ENCODE data around the gene GPR31. TPM values are rescaled to one million over a fixed set of nuclear protein-coding genes. Genes with fewer than 3 reads are reported as not detected.

GPR31 gene
- total and polyA plus RNA-seq, 2 of the 4 experiments (the other 2 are of a cell fraction) = not detected

DNA sequence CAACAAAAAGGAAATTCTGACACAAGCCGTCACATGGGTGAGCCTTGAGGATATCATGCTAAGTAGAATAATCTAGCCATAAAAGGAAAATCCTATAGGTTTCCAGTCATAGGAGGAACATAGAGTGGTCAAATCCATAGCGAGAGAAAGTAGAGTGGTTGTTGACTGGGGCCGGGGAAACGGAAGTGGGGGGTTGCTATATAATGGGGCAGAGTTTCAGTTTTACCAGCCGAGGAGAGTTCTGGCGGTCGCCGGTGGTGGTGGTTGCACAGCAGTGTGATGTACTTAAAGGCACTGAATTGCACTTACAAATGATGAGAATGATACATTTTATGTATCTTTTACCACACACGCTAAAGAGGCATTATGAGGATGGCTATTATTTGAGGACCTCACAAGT, 4.9 kb downstream of the GPR31 start:
- Histone ChIP-seq H3K27ac (ENCODE audit: insufficient read depth, low read length) (no peak overlapping the region), H2AFZ (replicated peaks; ENCODE audit: low read length, poor library complexity) (no peak overlapping the region), H3K9me1 (ENCODE audit: insufficient read depth, low read length) (no peaks in the 10 kb centered on the region), H3K23ac (ENCODE audit: low read depth, low read length) (no peak overlapping the region), H3K14ac (replicated peaks; ENCODE audit: low read depth, low read length) (no peak overlapping the region), H4K5ac (ENCODE audit: low read depth, low read length) (no peak overlapping the region), H2BK15ac (ENCODE audit: low read depth, low read length) (no peak overlapping the region), H3K36me3 (ENCODE audit: control insufficient read depth, insufficient read depth, low read length) (no peaks in the 10 kb centered on the region), H3K4ac (ENCODE audit: low read depth, low read length) (no peak overlapping the region), H3K4me3 (ENCODE audit: insufficient read depth, low read depth, low read length) (no peak overlapping the region), H3K4me1 (ENCODE audit: control insufficient read depth, insufficient read depth, low read length) (no peaks in the 10 kb centered on the region), H4K20me1 (ENCODE audit: insufficient read depth, low read length) (no peaks in the 10 kb centered on the region), H2BK20ac (ENCODE audit: low read depth, low read length) (no peak overlapping the region), H3K27me3 (ENCODE audit: control insufficient read depth, insufficient read depth, low read length) (no peaks in the 10 kb centered on the region), H2BK120ac (ENCODE audit: low read depth, low read length) (no peak overlapping the region), H3K9ac (ENCODE audit: low read depth, low read length) (no peak overlapping the region), H3K56ac (ENCODE audit: extremely low read depth, insufficient read depth, low read length) (no peak overlapping the region), H2AK5ac (ENCODE audit: low read depth, low read length) (no peak overlapping the region), H4K8ac (ENCODE audit: low read depth in 2 of 2, low read length in 2 of 2) (no peak overlapping the region), H4K91ac (ENCODE audit: insufficient read depth, low read depth, low read length) (no peak overlapping the region), H2BK5ac (ENCODE audit: low read depth, low read length, poor library complexity, severe bottlenecking) (no peak overlapping the region), H3K79me1 (ENCODE audit: low read depth in 1 of 2, low read length in 2 of 2) (no peaks in the 10 kb centered on the region), H3K9me3 (ENCODE audit: control insufficient read depth, insufficient read depth, low read length) (peaks cover 19% of the 10 kb centered on the region), H3K18ac (ENCODE audit: low read depth, low read length) (no peak overlapping the region), H2AK9ac (replicated peaks; ENCODE audit: low read depth, low read length, poor library complexity) (no peak overlapping the region), H3K4me2 (ENCODE audit: low read depth, low read length) (no peak overlapping the region)
- dilution Hi-C loops (cut with HindIII; ENCODE audit: low sequenced_read_pairs, unreplicated experiment) (no loop called here), intact Hi-C loops (cut with micrococcal nuclease) (no loop called here), in situ Hi-C loops (cut with MboI; ENCODE audit: low sequenced_read_pairs) (no loop called here)
- TF ChIP-seq, protein P1, sequence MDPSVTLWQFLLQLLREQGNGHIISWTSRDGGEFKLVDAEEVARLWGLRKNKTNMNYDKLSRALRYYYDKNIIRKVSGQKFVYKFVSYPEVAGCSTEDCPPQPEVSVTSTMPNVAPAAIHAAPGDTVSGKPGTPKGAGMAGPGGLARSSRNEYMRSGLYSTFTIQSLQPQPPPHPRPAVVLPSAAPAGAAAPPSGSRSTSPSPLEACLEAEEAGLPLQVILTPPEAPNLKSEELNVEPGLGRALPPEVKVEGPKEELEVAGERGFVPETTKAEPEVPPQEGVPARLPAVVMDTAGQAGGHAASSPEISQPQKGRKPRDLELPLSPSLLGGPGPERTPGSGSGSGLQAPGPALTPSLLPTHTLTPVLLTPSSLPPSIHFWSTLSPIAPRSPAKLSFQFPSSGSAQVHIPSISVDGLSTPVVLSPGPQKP (IDR thresholded peaks at IDR 0.05; ENCODE audit: borderline replicate concordance, low read depth, low read length) = no peak
- no peak for TF ChIP-seq CEBPB (IDR thresholded peaks at IDR 0.05; ENCODE audit: low read depth, low read length)
- no peak for TF ChIP-seq RFX5 (IDR thresholded peaks at IDR 0.05; ENCODE audit: low read depth, low read length)
- no peak for TF ChIP-seq MAZ (IDR thresholded peaks at IDR 0.05; ENCODE audit: borderline replicate concordance, low read depth, low read length)
- no peak for TF ChIP-seq BHLHE40 (IDR thresholded peaks at IDR 0.05; ENCODE audit: low read depth, low read length)
- DNase-seq = no peak
- POLR2A ChIA-PET (ENCODE audit: unreplicated experiment) = no interaction called here
- WGBS, 2 experiments (ENCODE audit: extremely low coverage in 2 of 2, insufficient read length in 1 of 2) = no CpG with 5 or more reads among the region's 9 CpGs
- CTCF ChIA-PET = no interaction called here
- no TSS peak for BruUV-seq (replicated peaks)
- no peak for ATAC-seq (ENCODE audit: low read depth)
